ENCODE measurements around the gene FECH.

The FECH gene

GRCh38 chr18:57576316-57576715 lies 10.2 kb downstream of the FECH start:
- no peak for DNase-seq

DNA sequence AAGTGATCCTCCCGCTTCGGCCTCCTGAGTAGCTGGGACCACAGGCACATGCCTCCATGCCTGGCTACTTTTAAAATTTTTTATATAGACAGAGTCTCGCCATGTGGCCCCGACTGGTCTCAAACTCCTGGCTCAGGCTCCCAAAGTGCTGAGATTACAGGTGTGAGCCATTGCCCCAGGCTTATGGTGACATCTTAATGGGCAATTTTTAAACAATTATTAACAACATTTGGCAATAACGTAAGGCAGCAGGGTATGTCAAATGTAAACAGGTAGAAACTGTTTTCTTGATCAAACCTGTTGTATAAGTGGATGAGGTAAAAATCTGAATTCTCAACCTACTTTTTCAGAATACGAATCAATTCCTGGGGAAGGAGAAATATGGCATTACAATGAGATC lies 11.0 kb downstream of the FECH start:
- no peak for DNase-seq

DNA sequence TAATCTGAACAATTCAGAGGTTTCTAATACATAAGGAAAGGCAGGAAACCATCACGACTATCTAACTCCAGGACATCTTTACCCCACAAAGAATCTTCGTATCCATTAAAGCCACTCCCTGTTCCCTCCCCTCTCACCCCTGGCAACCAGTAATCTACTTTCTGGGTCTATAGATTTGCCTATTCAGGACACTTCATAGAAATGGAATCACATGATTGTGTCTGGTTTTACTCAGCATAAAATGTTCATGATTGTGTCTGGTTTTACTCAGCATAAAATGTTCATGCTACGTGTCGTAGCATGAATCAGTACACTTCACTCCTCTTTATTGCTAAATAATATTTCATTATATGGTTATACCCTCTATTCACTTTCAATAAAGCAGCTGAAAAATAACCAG lies 11.6 kb downstream of the FECH start:
- DNase-seq, result no peak

DNA sequence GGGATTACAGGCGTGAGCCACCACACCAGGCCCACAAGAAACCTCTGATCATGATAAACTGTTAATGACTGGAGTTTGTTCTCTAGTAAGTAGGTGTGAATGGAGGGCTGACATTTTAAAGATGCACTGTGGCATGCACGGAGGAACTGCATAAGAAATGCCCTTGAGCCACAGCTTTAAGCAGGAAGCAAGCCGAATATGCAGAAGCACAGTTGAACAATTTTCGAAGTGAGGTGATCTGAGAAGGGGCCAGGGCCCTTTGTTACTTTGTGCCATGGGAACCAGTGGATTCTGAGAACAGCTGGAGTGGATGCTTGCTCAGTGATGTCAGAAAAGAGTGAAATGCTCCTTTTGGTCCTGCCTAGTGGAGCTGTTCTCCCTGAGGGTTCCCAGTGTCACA lies 16.3 kb downstream of the FECH start:
- DNase-seq, result no peak

- no peak for DNase-seq
These were observed 17.4 kb downstream of the FECH start for GRCh38 chr18:57569133-57569532.

DNA sequence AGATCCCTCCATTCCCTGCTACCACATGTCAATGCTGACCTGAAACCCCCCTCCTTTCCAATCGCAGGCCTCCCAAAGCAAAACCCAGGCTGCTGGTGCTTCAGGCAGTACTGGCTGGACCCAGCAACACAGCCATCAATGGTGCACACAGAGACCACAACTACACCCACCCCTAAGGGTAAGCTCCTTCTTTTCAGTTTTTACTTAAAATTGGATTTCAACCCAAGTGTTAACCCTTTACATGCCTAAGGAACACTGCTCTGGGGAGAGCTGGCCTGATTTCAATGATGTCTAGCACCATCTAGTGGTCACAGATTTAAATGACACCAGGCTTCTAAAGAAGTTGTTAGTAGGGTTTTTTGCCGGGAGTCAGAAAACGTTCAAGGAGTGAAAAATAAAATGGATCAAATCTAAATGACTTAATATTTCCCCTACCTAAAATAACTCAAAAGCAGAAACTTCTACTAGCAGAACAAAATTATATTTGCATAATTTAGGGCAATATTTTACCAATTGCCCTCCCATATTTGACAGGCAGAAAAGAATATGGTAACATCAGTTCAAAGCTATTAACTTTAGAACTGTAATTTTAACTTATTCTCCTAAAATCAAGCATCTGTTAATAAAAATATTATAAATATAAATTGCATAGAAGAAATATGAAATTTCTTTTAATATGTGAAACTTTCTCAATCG lies 24.6 kb downstream of the FECH start:
- no peak for DNase-seq

DNA sequence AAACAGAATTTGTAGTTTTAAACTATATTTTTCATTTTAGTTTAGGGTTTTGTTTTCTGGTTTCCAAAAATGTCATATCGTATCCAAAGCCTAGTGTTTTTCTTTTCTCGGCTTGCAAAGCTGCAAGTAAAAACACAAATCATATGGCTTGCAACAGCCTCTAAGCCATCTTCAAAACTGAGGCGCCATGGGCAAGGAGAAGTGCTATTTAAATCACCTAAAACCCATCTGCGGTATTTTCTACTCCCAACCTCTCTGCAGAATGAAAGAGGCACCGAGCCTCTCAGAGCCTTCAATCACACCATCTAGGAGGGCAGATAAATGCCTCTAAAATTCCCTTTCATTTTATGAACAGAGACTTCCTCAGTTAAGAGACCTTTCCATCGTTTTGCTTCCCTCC lies 25.2 kb downstream of the FECH start:
- DNase-seq, result no peak

GRCh38 chr18:57559314-57559713 lies 27.2 kb downstream of the FECH start:
- no peak for DNase-seq

DNA sequence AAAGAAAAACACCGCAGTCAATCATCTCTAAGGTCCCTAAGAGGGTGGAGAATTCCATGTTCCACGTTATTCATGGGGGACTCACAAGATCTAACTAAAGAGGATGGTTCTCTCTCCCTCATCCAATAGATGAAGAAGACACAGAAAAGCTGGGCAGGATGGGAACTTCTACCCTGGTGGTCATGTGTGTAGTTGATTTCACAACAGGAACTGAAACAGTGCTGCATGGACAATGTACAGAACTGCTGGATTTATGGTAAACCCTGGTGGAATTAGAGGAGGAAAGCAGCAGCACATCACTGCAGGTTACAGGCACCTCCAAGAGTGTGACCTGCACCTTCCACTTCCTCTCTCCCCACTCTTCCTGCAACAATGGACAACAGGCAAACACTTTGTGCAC lies 31.4 kb downstream of the FECH start:
- DNase-seq, result no peak

DNA sequence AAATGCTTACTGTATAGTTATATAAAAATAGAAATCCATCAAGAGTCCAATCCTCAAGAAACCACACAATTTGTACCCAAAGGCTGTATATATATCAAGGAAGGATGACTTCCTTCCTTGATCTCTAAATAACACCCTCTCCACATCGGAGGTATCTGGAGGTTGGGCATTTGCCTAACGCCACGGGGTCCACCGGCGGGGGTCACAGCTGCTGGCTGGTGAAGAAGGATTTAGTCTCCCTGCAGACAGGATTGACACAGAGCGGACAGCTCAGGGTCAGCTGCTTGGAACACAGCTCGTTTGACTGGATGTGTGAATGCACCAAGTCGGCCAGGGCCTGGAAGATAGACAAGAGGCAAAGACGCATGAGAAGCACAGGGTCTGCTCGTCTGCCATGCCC lies 36.0 kb downstream of the FECH start:
- no peak for DNase-seq

DNA sequence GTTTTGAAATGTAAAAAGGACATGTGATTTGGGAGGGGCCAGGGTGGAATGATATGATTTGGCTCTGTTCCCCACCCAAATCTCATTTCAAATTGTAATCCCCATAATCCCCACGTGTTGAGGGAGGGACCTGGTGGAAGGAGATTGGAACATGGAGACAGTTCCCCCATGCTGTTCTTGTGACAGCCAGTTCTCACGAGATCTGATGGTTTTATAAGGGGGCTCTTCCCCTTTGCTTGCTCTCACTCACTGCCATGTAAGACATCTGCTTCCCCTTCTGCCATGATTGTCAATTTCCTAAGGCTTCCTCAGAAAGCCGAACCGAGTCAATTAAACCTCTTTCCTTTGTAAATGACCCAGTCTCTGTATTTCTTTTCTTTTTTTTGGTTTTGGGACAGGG lies 39.2 kb downstream of the FECH start:
- no peak for DNase-seq

GRCh38 chr18:57544936-57545660 lies 41.4 kb downstream of the FECH start:
- no peak for DNase-seq

DNA sequence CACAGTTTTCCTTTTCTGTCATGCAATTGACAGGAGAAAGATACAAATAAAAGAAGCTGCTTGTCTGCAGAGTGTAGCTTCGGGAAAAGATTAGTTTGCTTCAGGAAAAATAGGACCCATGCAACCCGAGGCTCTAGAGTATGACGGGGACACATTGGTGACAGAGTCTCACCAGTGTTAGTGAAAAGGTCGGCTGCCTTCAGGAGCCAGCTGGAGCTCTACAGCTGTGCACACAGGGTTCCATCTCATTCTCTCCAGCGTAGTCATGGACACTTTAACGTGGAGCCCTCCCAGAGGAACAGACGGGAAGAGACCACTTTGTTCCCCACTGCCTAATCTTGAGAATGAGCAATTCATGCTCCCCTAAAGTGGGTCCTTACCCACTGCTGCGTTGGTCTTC lies 42.9 kb downstream of the FECH start:
- DNase-seq, result no peak

- DNase-seq, result no peak
These were observed 43.6 kb downstream of the FECH start for GRCh38 chr18:57542812-57543427.

DNA sequence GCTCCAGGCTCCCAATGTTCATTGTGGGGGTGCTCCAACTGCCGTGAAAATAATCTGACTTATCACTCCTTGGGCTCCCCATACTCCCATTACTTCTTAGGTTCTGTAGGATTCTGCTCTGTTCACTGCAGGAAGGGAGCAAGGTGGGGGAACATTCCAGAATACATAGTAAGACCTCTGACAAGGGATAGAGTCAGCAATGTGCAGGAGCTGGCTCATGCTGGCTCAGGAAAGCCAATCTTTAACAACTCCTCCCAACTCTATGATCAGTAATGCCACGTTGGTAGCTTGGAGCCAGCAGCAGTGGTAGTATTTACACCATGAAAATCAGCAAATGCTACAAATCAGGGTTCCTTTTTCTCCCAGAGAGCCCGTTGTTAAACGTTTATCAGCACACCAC lies 44.4 kb downstream of the FECH start:
- DNase-seq, result no peak

GRCh38 chr18:57539702-57540101 lies 46.8 kb downstream of the FECH start:
- DNase-seq, result no peak

- DNase-seq, result no peak
These were observed 47.9 kb downstream of the FECH start for GRCh38 chr18:57538614-57539013.

DNA sequence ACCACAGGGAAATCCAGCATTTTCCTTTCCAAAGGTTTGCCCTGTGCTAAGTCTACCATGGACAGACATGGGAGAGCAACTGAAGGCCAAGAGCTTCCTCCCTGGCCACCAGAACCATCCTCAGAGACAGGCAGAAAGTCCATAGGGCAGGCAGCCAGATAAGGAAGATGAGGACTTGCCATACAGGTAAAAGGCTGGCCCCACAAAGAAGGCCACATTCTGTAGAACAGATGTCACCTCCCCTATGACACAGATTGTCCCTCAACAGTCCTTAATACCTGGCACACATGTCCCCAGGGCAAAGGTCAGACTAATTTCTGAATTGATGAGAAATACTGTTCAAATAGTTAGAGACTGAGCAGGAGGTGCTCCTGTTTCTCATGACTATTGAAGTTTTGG lies 52.0 kb downstream of the FECH start:
- DNase-seq, result no peak

DNA sequence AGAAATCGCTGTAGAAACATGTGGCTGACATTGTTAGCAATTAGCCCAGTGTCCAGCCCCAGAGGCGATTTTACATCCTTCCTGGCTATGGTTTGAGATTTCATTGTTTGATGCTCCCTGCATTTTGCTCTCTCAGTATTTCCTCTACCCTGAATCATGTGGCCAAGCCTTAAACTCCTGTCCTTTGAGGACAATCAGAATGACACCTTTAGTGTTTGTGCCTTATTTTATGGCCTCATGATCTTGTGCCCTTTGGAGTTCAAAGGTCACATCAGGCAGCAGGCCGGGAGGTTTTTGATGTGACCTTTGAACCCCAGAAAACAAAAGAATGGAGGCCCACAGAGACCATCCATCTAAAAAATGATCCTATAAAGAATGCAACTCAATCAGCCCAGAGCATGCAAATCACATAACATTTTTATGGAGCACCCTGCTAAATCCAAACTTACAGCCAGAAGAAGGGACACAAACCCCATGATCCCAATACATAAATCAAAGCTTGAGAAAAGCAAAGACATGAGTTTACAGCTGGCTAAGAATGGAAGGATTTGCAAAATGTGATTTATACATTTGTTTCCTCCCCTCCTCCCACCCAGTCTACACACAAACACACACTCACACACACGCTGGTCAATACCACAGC lies 52.5 kb downstream of the FECH start:
- no peak for DNase-seq

- DNase-seq, result no peak
These were observed 53.3 kb downstream of the FECH start for GRCh38 chr18:57533006-57533867.

GRCh38 chr18:57529151-57529550 lies 57.4 kb downstream of the FECH start:
- DNase-seq, result no peak

- DNase-seq, result no peak
These were observed 58.8 kb downstream of the FECH start for GRCh38 chr18:57527556-57528229.
